A673 (cell line): Measurements from ENCODE around the gene BCL2A1.

Experiments
- EZH2 ChIP-seq: fragments of 200-600 bp; sonication (generic); IDR thresholded peaks from 2 replicates; pipeline ENCODE4 v1.6.1; 2017; ENCODE audit warnings: borderline replicate concordance, low read depth, mild to moderate bottlenecking, mixed read lengths, antibody characterized with exemption, low read length; ENCODE audit not compliant: poor library complexity, severe bottlenecking
- TF ChIP-seq, protein P1 (sequence below): fragments of 300-800, 200-600 bp; sonication (generic); conservative IDR thresholded peaks from 2 replicates; pipeline ENCODE4 v1.5.1; 2017; ENCODE audit warnings: low read depth, mild to moderate bottlenecking, antibody characterized with exemption, low read length, moderate library complexity, mixed read lengths

GRCh38 chr15:79988448-79989117 lies 17.6 kb upstream of the BCL2A1 start:
- TF ChIP-seq EZH2, result no peak
- TF ChIP-seq, protein P1, sequence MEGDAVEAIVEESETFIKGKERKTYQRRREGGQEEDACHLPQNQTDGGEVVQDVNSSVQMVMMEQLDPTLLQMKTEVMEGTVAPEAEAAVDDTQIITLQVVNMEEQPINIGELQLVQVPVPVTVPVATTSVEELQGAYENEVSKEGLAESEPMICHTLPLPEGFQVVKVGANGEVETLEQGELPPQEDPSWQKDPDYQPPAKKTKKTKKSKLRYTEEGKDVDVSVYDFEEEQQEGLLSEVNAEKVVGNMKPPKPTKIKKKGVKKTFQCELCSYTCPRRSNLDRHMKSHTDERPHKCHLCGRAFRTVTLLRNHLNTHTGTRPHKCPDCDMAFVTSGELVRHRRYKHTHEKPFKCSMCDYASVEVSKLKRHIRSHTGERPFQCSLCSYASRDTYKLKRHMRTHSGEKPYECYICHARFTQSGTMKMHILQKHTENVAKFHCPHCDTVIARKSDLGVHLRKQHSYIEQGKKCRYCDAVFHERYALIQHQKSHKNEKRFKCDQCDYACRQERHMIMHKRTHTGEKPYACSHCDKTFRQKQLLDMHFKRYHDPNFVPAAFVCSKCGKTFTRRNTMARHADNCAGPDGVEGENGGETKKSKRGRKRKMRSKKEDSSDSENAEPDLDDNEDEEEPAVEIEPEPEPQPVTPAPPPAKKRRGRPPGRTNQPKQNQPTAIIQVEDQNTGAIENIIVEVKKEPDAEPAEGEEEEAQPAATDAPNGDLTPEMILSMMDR, result no peak
